ENCODE measurements around the gene AKR1B1. TPM values are rescaled to one million over a fixed set of nuclear protein-coding genes. Genes with fewer than 3 reads are reported as not detected.

The AKR1B1 gene
- total and polyA plus RNA-seq, 9 of the 15 experiments (the other 6 are each of a cell fraction or from before 2014, with no cell fraction given): 2.0 to 10.6 (median 6.2) TPM

- peak; percentile 53; the same call in 1 of the 2 replicates for TF ChIP-seq NBN (IDR thresholded peaks at IDR 0.05; ENCODE audit: low read depth)
- TF ChIP-seq MAFG (tag; conservative IDR thresholded peaks at IDR 0.05): peak; percentile 99
- TF ChIP-seq CEBPG (CRISPR knock-in tag; IDR thresholded peaks at IDR 0.05): no peak
- TF ChIP-seq CEBPG (tag; conservative IDR thresholded peaks at IDR 0.05 in 1 of 2, IDR thresholded peaks at IDR 0.05 in 1 of 2): no peak
- TF ChIP-seq MECOM (CRISPR knock-in tag; IDR thresholded peaks at IDR 0.05): 0 out of 2 replicates have a peak, but pooled peaks have one; percentile 5
- TF ChIP-seq ZNF280B (CRISPR knock-in tag; IDR thresholded peaks at IDR 0.05): no peak
- peak; percentile 60; the same call in 1 of the 2 replicates for TF ChIP-seq NFRKB (IDR thresholded peaks at IDR 0.05; ENCODE audit: low read depth)
- TF ChIP-seq ZNF589 (CRISPR knock-in tag; IDR thresholded peaks at IDR 0.05; ENCODE audit: low read depth): 0 out of 2 replicates have a peak, but pooled peaks have one; percentile 44
- TF ChIP-seq ZNF444 (CRISPR knock-in tag; IDR thresholded peaks at IDR 0.05): no peak
- no peak for TF ChIP-seq TBL1XR1 (IDR thresholded peaks at IDR 0.05; ENCODE audit: low read length in 2 of 2)
- peak; percentile 99 for TF ChIP-seq C11orf30 (IDR thresholded peaks at IDR 0.05; ENCODE audit: low read depth)
- TF ChIP-seq ZEB2 (IDR thresholded peaks at IDR 0.05): peak; percentile 62; the same call in 1 of the 2 replicates
- TF ChIP-seq SMARCE1 (IDR thresholded peaks at IDR 0.05): peak; percentile 87
- TF ChIP-seq MITF (IDR thresholded peaks at IDR 0.05): no peak
- TF ChIP-seq KDM1A (IDR thresholded peaks at IDR 0.05): no peak
- TF ChIP-seq YY1 (IDR thresholded peaks at IDR 0.05; ENCODE audit: borderline replicate concordance in 1 of 3, control insufficient read depth in 1 of 3, extremely low read depth in 1 of 3, insufficient read depth in 3 of 3, insufficient read length in 1 of 3, insufficient replicate concordance in 2 of 3, low read depth in 1 of 3, low read length in 2 of 3): peak in 1 of 3 experiments; percentile 59
- TF ChIP-seq MAFK (IDR thresholded peaks at IDR 0.05; ENCODE audit: low read length): peak; percentile 96
- TF ChIP-seq NR2C1 (IDR thresholded peaks at IDR 0.05): no peak
- 0 out of 2 replicates have a peak, but pooled peaks have one; percentile 5 for TF ChIP-seq NR2C1 (tag; IDR thresholded peaks at IDR 0.05)
- TF ChIP-seq ZNF561 (CRISPR knock-in tag; conservative IDR thresholded peaks at IDR 0.05): no peak
- 0 out of 2 replicates have a peak, but pooled peaks have one; percentile 38 for TF ChIP-seq OTX1 (CRISPR knock-in tag; IDR thresholded peaks at IDR 0.05)
- TF ChIP-seq CHD4 (IDR thresholded peaks at IDR 0.05; ENCODE audit: insufficient read depth, insufficient replicate concordance, low read depth, low read length, poor library complexity, severe bottlenecking): no peak
- TF ChIP-seq HMGXB4 (CRISPR knock-in tag; IDR thresholded peaks at IDR 0.05): no peak
- no peak for TF ChIP-seq CREB1 (IDR thresholded peaks at IDR 0.05)
- TF ChIP-seq CREB1 (CRISPR knock-in tag; IDR thresholded peaks at IDR 0.05): no peak
These were observed 10.3 kb downstream of the AKR1B1 start (continued) for GRCh38 chr7:134448356-134449229.
